WTC11 (cell line): ENCODE results near the gene ZMIZ1.
"Not testable (repeated sequence)": the region's sequence is repeated elsewhere in the genome, so short reads cannot be mapped to it uniquely, and the experiment has no call there.

Experiments
- ATF1 ChIP-seq: sonication (generic); formaldehyde crosslinking; IDR thresholded peaks from 2 replicates; pipeline ENCODE4 v1.8.1; 2023; ENCODE audit warnings: mild to moderate bottlenecking, moderate library complexity, missing genetic modification reagents
- MXD4 ChIP-seq: fragments of 250-450 bp; sonication (Bioruptor Pico); IDR thresholded peaks from 2 replicates; pipeline ENCODE4 v1.8.0; 2021; ENCODE audit warnings: mild to moderate bottlenecking, moderate library complexity, borderline replicate concordance
- NR2C2 ChIP-seq: sonication (generic); formaldehyde crosslinking; IDR thresholded peaks from 2 replicates; pipeline ENCODE4 v1.8.0; 2022; ENCODE audit warnings: mild to moderate bottlenecking, missing genetic modification reagents
- TF ChIP-seq, protein P1 (sequence below): fragments of 200-600 bp; IDR thresholded peaks from 2 replicates; pipeline ENCODE4 v1.8.0; 2022; ENCODE audit warnings: antibody characterized with exemption
- TF ChIP-seq, protein P2 (sequence below): sonication (generic); formaldehyde crosslinking; IDR thresholded peaks from 2 replicates; pipeline ENCODE4 v1.8.1; 2023; ENCODE audit warnings: mild to moderate bottlenecking, missing genetic modification reagents, moderate library complexity

DNA sequence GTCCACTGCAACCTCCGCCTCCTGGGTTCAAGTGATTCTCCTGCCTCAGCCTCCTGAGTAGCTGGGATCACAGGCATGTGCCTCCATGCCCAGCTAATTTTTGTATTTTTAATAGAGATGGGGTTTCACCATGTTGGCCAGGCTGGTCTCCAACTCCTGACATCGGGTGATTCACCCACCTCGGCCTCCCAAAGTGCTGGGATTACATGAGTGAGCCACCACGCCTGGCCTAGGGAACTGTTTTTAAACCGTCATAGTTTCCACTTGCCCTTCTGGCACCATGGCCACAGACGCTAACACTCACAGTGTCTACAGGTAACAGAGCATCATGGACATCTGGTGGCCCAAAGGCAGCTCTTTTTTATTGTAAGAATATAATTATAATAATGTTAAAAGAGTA is 32.4 kb upstream of the ZMIZ1 start:
- TF ChIP-seq, protein P1, sequence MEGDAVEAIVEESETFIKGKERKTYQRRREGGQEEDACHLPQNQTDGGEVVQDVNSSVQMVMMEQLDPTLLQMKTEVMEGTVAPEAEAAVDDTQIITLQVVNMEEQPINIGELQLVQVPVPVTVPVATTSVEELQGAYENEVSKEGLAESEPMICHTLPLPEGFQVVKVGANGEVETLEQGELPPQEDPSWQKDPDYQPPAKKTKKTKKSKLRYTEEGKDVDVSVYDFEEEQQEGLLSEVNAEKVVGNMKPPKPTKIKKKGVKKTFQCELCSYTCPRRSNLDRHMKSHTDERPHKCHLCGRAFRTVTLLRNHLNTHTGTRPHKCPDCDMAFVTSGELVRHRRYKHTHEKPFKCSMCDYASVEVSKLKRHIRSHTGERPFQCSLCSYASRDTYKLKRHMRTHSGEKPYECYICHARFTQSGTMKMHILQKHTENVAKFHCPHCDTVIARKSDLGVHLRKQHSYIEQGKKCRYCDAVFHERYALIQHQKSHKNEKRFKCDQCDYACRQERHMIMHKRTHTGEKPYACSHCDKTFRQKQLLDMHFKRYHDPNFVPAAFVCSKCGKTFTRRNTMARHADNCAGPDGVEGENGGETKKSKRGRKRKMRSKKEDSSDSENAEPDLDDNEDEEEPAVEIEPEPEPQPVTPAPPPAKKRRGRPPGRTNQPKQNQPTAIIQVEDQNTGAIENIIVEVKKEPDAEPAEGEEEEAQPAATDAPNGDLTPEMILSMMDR, result not testable (repeated sequence)
- TF ChIP-seq, protein P2, sequence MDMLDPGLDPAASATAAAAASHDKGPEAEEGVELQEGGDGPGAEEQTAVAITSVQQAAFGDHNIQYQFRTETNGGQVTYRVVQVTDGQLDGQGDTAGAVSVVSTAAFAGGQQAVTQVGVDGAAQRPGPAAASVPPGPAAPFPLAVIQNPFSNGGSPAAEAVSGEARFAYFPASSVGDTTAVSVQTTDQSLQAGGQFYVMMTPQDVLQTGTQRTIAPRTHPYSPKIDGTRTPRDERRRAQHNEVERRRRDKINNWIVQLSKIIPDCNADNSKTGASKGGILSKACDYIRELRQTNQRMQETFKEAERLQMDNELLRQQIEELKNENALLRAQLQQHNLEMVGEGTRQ (CRISPR knock-in tag), result not testable (repeated sequence)
- TF ChIP-seq MXD4; NR2C2 (CRISPR knock-in tag); ATF1 (CRISPR knock-in tag): not testable (repeated sequence)
